Urothelium cell line (cell line): ENCODE data around the gene UBE2N.
"Not testable (repeated sequence)": the region's sequence is repeated elsewhere in the genome, so short reads cannot be mapped to it uniquely, and the experiment has no call there.

Experiments
- DNase-seq: peaks from one replicate; pipeline ENCODE4 v3.0.0; 2011; ENCODE audit warnings: low spot score, mixed read lengths
- FAIRE-seq: peaks from 2 replicates; lab custom pipeline; 2011; peaks lifted over from hg19 to GRCh38; lab: Jason Lieb, UNC

Gene UBE2N

DNA sequence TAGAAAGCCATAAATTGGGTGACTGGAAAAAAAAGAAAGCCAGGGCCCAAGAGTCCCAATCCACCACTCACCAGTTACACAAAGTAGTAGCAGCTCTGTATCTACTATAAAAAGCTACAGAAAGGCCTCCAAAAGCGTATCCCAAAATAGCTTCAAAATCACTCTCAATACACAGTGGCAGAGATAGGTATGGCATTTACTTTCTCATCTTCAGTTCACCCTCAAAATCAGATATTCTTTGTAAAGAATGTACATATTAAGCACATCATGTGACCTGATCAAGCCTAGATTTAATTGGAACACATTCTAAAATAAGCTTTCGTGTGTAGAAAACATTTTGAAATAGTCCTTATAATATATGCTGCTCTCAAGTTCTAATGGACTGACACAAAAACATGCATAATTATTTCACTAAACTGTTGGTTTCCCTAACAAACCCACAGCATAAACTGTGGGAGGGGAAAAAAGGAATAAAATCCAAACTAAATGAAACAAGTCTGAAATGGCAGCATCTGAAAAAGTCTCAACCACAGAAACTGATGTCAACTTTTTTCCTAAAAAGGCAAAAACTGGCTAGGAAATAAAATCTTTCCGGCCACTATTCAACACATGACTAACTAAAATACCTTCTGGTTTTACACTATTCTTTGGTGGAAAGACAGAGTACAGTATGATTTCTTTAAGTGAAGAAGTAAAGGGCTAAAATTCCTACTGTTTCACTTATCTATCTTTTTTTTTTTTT is 25.9 kb downstream of the UBE2N start:
- no peak for FAIRE-seq

DNA sequence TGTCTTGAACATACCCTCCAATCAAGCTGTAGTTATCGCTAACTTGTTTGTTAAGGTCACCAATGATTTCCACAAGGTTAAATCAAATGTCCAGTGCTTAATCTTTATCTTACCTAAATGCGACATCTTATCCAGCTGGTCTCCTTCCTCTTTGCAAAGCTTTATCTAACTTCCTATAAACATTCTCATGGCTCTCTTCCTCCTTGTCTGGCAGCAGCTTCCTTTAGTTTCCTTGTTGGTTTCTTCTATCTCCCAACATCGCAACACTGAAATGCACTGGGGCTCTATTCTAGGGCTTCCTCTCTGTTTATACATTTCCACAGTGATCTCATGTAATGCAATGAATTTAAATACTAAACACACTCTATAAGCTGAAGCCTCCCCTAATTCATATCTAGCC is 28.7 kb downstream of the UBE2N start:
- FAIRE-seq (no peak), DNase-seq (no peak)

More for the DNA sequence above, 25.9 kb downstream of the UBE2N start:
- DNase-seq = no peak

DNA sequence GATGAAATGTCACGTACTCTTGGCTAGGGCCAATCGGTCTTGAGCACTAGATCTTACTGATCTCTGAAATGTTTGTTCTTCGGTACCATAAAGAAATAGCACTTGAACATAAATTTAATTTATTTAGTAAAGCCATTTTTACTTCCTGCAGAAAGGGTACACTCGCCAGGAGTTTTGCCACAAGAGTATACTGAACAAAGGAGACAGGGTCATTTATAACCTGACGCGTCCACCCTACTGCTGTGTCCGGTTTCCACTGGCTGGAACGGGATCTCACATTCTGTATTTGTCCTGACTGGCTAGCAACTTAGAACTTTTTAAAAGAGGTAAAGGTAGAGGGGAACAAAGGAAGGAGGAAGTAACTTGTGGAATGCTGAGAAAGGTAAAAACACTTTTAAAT is 29.4 kb downstream of the UBE2N start:
- not testable (repeated sequence) for FAIRE-seq, DNase-seq

DNA sequence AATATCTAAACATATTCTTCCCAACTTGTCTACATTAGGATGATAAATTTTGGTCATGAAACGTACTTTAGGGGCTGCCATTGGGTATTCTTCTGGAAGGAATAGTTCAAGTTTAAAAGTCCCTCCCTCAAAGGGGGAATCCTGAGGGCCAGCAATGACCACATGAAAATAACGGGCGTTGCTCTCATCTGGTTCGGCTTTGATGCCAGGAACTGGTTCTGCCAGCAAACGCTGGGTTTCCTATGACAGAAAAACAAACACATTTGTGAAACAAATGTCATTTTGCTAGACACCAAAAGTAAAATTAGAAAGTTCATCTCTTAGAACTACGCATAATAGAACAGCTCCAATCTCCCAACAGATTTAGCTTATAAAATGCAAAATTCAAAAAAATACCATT is 30.7 kb downstream of the UBE2N start:
- DNase-seq, FAIRE-seq: not testable (repeated sequence)

DNA sequence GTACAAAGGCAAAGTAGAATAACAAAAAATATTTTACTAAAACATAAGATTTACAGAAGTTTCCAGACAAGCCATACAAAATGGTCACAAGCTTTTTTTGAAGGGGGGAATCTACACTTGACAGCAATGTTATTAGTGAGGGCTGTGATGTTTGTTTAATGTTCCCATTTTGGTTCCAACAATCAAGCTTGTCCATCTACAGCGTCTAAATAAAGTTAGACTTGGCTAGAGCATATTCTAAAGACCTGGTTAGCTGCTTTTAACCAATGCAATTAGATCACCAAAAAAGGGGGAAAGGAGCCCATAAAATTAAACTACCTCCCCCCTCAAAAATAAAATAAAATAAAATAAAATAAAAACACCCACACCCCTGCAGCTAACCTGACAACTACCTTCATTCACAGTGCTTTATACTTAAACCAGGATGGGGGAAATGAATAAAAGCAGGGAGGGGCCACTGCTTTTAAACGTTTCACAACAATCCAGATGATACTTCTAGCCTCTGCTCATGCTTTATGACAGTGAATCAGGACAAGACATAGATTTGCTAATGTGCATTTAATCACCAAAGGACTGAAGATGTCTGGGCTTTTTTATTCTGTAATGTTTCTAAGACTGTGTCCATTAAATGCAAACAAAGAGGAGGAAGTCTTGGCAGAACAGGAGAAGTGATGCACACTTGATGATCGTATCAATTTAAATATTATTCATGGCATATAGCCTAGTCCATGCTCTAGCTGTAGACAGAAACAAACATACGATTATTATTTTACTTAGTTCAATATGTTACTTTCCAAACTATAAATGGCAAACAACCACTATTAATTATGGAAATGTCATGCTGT is 32.2 kb downstream of the UBE2N start:
- DNase-seq, FAIRE-seq: not testable (repeated sequence)

DNA sequence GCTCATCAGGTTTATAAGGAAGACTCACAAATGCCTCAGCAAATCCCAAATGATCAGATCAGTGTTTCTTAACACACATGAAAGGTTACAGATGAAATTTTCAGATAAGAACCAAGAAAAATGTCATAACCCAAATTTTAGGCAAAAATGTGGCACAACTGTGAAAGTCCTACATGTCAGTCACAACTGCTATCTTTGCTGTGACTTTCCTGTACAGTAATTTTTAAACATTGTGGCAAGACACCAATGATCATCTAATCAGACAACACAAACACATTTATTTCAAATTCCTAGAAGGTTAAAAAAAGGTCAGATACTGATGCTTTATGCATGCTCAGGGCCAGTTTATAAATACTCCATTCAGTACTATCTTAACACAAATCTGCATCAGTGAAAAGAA is 32.9 kb downstream of the UBE2N start:
- FAIRE-seq (no peak), DNase-seq (no peak)

DNA sequence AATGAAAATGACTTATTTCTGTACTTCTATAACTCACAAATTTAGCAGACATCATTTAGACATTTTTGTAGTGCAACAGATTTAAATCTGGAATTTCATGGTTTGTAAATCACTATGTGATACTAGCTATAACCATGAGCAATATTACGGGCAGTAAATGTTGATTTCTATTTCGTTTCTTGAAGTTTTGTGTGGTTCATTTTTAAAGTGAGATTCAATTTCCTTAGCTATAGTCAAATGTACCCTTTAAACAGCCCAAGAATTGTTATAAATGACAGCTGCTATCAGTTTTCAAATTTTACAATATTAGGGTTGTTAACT is 33.8 kb downstream of the UBE2N start:
- DNase-seq = no peak
- no peak for FAIRE-seq

GRCh38 chr12:93407054-93407962 is 34.4 kb downstream of the UBE2N start:
- DNase-seq (no peak), FAIRE-seq (no peak)

- FAIRE-seq = no peak
- DNase-seq = no peak
Measured at GRCh38 chr12:93404961-93405849, 36.5 kb downstream of the UBE2N start.

- no peak for DNase-seq
- no peak for FAIRE-seq
Measured at GRCh38 chr12:93403988-93404803, 37.6 kb downstream of the UBE2N start.

GRCh38 chr12:93402333-93403311 is 39.1 kb downstream of the UBE2N start:
- no peak for FAIRE-seq

DNA sequence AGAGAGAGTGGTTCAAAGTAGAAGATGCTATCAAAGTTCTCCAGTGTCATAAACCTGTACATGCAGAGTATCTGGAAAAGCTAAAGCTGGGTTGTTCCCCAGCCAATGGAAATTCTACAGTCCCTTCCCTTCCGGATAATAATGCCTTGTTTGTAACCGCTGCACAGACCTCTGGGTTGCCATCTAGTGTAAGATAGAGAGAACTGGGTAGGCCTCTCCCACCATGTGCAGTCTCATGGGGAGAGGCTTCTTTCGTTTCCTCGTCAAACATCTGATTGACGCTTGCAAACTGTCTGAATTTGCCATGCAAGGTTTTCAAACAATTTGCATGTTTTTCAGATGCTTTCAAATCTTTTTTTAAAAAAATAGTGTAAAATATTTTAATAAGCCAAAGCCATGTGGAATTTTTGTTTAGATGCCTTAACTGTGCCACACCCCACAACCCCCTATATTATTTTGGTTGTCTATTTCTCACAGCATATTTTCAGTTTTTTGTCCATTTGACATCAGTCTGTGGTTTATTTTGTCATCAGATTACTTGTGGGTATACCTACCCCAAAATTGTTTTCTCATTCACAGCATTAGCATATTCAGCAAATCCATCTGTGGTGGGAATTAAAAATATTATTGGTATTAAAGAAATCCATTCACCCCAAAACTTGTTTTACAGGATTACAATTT is 42.4 kb downstream of the UBE2N start:
- DNase-seq, FAIRE-seq: not testable (repeated sequence)

More at GRCh38 chr12:93402333-93403311, 39.1 kb downstream of the UBE2N start:
- no peak for DNase-seq

GRCh38 chr12:93397412-93397811 is 44.3 kb downstream of the UBE2N start:
- no peak for FAIRE-seq
- no peak for DNase-seq

DNA sequence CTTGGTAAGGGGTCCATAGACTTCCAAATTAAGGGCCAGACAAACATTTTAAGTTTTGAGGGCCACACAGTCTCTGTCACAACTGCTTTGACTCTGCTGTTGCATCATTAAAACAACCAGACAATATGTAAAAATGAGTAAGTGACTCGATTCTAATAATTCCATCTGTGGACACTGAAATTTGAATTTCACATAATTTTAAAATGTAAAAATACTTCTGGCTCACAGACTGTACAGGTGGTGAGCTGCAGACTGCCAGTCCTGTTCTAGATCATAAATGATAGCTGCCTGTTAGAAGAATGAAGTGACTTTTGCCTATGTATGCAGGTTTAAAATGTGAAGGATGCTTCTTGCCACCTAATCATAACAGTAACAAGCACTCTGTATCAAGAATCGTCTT is 48.3 kb downstream of the UBE2N start:
- FAIRE-seq = no peak

DNA sequence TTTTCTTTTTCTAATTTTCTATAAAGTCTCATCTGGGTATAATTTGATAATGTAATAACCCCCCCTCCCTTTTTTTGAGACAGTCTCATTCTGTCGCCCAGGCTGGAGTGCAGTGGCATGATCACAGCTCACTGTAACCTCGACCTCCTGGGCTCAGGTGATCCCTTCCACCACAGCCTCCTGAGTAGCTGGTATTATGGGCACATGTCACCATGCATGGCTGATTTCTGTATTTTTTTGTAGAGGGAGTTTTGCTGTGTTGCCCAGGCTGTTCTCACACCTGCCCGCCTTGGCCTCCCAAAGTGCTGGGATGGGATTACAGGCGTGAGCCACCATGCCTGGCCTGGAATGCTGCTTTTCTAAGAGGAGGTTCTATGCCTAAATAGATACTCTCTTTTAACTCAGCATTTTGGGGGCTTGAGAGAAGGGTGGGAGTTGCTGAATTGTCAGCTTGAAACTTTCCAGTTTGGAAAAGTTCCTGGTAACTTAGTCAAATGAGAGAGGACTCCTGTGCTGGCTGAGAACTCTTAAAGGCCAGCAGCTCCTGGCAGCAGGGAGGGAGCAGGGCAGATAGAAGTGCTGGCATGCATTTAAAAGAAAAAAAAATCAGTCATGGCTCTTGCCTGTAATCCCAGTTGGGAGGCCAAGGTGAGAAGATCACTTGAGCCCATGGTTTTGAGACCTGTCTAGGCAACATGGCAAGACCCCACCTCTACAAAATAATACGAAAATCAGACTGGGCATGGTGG is 51.0 kb downstream of the UBE2N start:
- FAIRE-seq (no peak), DNase-seq (no peak)

More for the DNA sequence above, 48.3 kb downstream of the UBE2N start:
- DNase-seq = no peak

DNA sequence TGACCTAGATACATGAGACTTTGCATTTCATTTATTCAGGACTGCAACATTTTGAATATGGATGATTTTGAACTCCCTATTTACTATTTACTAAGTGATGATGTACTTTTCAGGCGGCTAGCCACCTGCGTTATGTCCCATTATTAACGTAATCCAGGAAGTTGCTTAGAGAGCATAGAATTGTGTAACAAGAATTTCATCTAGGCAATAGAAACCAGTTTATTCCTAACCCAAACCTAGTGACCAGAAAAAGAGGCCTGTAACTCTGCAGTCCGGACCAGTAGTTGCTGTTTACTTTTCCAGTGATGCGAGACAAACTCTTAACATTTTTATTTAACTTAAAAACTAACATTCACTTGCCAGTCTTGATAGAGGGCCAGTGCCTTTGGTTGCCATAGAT is 51.7 kb downstream of the UBE2N start:
- FAIRE-seq (no peak), DNase-seq (no peak)

GRCh38 chr12:93387780-93388179 is 54.0 kb downstream of the UBE2N start:
- no peak for FAIRE-seq

More at GRCh38 chr12:93387780-93388179, 54.0 kb downstream of the UBE2N start:
- DNase-seq = no peak
